ENCODE data around the gene C6. TPM values are rescaled to one million over a fixed set of nuclear protein-coding genes. Genes with fewer than 3 reads are reported as not detected.
"Not testable (repeated sequence)": the region's sequence is repeated elsewhere in the genome, so short reads cannot be mapped to it uniquely, and the experiment has no call there.

Gene C6
- total RNA-seq, 2 experiments from 2014 or later = not detected

DNA sequence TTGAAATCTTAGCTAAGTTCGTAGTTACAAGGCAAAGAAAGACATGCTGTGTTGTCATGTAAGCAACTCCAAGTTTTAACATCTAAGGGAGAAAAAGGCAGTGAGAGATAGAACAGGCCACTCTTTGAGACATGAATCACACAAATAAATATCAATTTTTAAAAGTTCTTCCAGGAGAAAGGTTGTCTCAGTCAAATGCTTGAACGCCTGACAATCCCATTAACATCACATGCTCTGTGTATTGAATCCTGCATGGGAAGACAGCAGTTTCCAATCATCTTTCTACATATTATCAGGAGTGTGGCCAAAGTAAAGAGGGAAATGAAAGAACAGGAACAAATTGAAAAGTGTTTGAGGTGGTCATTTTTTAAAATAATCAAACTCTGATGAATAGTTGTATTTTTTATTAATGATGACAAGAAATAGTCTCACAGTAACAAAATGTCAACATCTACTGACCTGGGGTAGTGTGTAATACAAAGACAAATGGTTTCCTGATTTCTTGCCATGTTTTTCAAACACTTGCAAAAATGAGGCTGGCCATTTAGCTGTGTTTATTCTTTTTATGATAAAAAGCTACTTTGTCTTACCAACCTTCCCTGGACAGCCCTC lies 6.4 kb upstream of the C6 start:
- Mint-ChIP-seq H3K27ac (no peak overlapping the region), H3K9me3 (no peaks in the 10 kb centered on the region), H3K27me3 (no peaks in the 10 kb centered on the region), H3K4me1 (no peaks in the 10 kb centered on the region), H3K4me3 (no peak overlapping the region), H3K36me3 (no peaks in the 10 kb centered on the region)
- DNase-seq (no peak), ATAC-seq (ENCODE audit: low read depth) (no peak)
- POLR2A ChIA-PET = no interaction called here

DNA sequence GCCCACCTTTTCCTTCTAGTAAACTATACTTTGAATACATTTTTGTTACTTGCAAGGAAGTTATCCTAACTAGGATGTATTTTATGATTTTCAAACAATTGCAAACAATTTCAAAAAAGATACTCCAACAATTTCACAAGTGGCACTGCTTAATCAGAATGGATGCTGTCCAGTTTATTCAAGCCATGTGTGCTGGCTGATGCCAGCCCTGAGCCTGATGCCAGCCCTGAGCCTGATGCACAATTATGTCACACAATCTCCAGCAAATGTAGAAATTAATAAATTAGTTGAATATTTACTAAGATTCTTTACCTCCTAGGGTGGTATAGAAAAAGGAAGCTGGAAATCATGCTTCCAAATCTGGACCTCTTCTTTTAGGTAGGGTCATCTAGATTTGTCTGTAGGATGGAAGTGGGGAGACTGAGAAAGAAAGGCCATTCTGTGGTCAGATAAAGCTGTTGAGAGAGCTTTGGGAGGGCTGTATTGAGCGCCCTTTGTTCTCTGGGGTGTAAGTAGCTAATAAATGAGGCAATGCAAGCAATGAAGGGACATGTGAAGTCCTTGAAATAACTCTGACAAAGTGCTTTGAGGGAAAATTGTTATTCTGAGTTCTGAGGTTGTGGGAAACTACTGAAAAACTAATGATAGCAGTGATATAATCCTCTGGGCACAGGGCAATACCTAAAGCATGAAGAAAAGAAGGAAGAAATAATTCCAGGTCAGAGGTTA lies 5.8 kb upstream of the C6 start:
- Mint-ChIP-seq H3K27me3 (no peaks in the 10 kb centered on the region), H3K36me3 (no peaks in the 10 kb centered on the region), H3K4me3 (no peak overlapping the region), H3K27ac (no peak overlapping the region), H3K4me1 (no peaks in the 10 kb centered on the region), H3K9me3 (no peaks in the 10 kb centered on the region)
- DNase-seq (no peak), ATAC-seq (ENCODE audit: low read depth) (no peak)
- POLR2A ChIA-PET = no interaction called here

DNA sequence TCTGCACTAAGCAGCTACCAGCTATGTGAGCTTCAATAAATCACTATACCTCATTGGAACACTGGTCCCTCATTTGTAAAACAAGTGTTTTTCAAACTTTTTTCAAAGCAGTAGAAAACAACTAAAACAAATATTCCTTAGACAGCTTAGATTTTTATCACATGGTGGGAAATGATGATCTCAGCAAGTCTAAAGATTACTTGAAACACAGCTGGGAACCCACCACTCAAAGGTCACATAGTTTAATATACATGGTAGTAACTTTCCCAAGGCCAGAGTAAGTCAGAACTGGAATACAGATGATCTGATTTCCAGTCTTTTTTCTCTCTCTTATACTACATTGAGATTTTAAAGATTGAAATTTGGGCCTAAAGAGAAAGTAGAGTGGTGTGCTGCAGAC lies 850 bp upstream of the C6 start:
- ATAC-seq (ENCODE audit: low read depth) = no peak
- Mint-ChIP-seq H3K27ac (no peak overlapping the region), H3K27me3 (no peaks in the 10 kb centered on the region), H3K9me3 (no peaks in the 10 kb centered on the region), H3K4me3 (no peak overlapping the region), H3K36me3 (no peaks in the 10 kb centered on the region), H3K4me1 (no peaks in the 10 kb centered on the region)
- POLR2A ChIA-PET = no interaction called here
- no peak for DNase-seq

DNA sequence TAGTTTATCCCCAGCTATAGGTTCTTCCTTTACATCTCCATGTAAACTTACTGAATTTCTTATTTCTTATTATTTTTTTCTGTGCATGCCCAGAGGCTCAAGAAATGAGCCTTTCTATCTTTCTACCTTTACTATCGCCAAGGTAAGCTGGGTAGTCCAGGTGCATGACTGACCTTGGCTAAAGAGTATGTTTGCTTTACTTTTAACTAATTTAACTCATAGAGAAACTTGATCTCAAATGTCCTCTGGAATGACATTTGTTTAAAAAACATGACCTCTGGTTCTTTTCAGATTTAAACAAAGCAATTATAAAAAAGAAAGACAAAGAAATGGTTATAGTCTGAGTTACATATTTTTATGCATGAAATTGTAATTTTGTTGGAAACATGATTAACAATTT lies 397 bp downstream of the C6 start:
- Mint-ChIP-seq H3K36me3 (no peaks in the 10 kb centered on the region), H3K27ac (no peak overlapping the region), H3K9me3 (peaks cover 1% of the 10 kb centered on the region), H3K4me3 (no peak overlapping the region), H3K27me3 (no peaks in the 10 kb centered on the region), H3K4me1 (no peaks in the 10 kb centered on the region)
- DNase-seq = no peak
- POLR2A ChIA-PET = no interaction called here
- no peak for ATAC-seq (ENCODE audit: low read depth)

DNA sequence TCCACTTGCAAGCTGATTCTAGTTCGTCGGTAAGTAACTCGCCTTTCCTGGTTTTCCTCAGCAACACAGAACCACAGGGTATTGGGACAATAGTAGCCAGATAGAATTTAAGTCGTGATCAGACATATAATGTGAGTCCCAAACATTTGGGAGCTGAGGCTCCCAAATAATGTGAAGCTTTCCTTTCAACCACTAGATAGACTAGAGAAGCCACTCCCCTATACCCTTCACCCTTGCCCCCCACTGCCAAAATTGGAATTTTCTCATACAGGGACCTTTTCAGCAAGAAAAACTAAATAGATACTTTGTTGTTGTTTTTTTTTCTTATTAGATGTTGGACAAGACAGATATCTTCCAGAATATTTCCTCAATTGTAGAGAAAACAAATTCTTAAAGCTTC lies 1.9 kb downstream of the C6 start:
- ATAC-seq (ENCODE audit: low read depth) = no peak
- Mint-ChIP-seq H3K4me1 (no peaks in the 10 kb centered on the region), H3K27me3 (no peaks in the 10 kb centered on the region), H3K4me3 (no peak overlapping the region), H3K27ac (no peak overlapping the region), H3K36me3 (no peaks in the 10 kb centered on the region), H3K9me3 (peaks cover 1% of the 10 kb centered on the region)
- POLR2A ChIA-PET = no interaction called here
- DNase-seq = no peak

DNA sequence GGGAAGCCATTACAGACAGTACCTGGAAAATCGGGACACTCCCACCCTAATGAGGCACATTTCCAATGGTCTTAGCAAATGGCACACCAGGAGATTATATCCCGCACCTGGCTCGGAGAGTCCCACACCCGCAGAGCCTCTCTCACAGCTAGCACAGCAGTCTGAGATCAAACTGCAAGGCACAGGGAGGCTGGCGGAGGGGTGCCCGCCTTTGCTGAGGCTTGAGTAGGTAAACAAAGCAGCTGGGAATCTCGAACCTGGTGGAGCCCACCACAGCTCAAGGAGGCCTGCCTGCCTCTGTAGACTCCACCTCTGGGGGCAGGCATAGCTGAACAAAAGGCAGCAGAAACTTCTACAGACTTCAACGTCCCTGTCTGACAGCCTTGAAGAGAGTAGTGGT lies 7.9 kb downstream of the C6 start:
- H3K9me3 Mint-ChIP-seq; H3K4me3 Mint-ChIP-seq; H3K27ac Mint-ChIP-seq; DNase-seq; ATAC-seq (ENCODE audit: low read depth); H3K36me3 Mint-ChIP-seq; H3K27me3 Mint-ChIP-seq; POLR2A ChIA-PET; H3K4me1 Mint-ChIP-seq: not testable (repeated sequence)

DNA sequence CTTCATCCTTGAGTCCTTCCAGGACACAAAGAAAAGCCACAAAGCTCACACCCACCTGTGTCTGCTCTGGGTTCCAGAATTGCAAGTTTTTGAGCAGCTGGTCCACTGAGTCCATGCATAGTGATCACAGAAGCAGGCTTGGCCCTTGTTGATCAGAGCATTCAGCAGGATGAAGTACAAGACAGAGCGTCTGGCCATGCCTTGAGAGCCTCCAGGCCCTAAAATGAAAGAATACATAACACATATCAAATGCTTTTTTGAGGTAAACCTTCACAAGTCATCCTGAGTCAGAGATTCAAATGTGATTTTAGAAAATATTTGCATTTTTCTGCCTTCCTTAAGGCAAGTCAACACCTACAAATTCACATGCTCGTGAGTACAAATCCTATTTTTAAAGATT lies 10.3 kb downstream of the C6 start:
- Mint-ChIP-seq H3K27ac (no peak overlapping the region), H3K27me3 (no peaks in the 10 kb centered on the region), H3K9me3 (peaks cover 2% of the 10 kb centered on the region), H3K4me1 (no peaks in the 10 kb centered on the region), H3K36me3 (no peaks in the 10 kb centered on the region), H3K4me3 (no peak overlapping the region)
- POLR2A ChIA-PET = no interaction called here
- ATAC-seq (ENCODE audit: low read depth) (no peak), DNase-seq (no peak)

DNA sequence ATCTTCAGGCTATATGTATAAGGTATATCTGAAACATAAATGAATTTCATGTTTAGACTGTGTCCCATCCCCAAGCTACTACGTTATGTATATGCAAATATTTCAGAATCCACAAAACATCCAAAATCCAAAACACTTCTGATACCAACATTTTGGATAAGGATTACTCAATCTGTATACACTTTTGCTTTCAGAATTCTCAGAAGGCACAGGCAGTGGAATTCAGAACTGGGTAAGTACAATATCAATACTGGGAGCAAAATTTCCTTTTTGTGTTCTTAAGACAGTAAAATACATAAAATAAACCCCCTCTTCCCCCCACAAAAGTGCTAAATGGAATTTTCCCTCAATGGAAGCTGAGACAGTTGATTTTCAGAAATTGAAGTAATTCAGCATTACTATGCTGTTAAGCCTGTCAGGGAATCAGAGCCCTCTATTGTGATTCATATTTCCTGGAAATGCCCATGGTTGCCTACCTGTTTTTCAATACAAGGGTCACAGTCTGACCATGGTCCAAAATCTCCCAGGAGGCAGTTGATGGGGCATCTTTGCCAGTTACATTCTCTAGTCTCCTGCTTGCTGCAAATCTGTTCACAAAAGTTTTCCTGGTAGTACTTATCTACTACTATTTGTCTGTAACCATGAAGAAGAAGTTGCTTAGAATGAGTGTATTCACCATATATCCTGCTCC lies 12.1 kb downstream of the C6 start:
- H3K36me3 Mint-ChIP-seq = no peaks in the 10 kb centered on the region
- H3K9me3 Mint-ChIP-seq = peaks cover 2% of the 10 kb centered on the region
- H3K27me3 Mint-ChIP-seq = no peaks in the 10 kb centered on the region
- no peak overlapping the region for H3K4me3 Mint-ChIP-seq
- H3K27ac Mint-ChIP-seq = no peak overlapping the region
- no peaks in the 10 kb centered on the region for H3K4me1 Mint-ChIP-seq
- POLR2A ChIA-PET = no interaction called here
- no peak for ATAC-seq (ENCODE audit: low read depth)
- DNase-seq = no peak

DNA sequence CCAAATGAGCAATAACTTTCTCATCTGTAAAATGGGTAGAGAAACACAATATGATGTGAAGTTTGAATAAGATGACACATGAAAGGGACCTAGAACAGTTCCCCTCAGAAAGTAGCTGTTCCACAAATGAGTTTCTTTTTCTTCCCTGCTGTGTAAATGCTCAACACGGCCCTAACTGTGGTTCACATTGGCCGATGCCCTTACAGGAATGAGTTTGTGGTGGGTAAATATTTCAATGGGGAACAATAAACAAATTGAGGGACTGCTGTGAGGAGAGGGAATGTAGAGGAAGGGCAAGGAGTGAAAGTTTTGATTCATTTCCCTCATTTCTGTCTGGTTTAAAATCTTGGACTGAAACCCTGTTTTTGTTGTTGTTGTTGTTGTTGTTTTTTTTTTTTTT lies 12.8 kb downstream of the C6 start:
- H3K27me3 Mint-ChIP-seq = no peaks in the 10 kb centered on the region
- ATAC-seq (ENCODE audit: low read depth) = no peak
- H3K9me3 Mint-ChIP-seq = peaks cover 2% of the 10 kb centered on the region
- H3K36me3 Mint-ChIP-seq = no peaks in the 10 kb centered on the region
- H3K4me1 Mint-ChIP-seq = no peaks in the 10 kb centered on the region
- DNase-seq = no peak
- POLR2A ChIA-PET = no interaction called here
- H3K4me3 Mint-ChIP-seq = no peak overlapping the region
- no peak overlapping the region for H3K27ac Mint-ChIP-seq

DNA sequence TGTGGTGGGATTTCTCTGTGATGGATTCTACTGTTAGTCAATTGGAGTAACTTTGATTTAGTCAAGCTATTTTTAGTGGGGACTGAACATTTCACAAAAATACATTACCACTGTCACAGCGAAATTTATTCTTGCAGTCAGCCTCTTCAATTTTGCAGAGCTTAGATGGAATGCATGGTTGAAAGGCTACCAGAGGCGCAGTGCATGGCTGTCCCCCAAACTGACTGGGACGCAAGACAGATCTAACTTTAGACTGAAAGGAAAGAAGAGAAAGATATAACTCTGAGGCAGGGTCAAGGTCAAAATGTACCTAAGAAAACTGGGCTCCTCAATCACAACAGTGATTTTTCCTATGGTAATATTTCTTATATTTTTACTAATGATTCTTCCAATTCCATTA lies 13.7 kb downstream of the C6 start:
- no peaks in the 10 kb centered on the region for H3K36me3 Mint-ChIP-seq

DNA sequence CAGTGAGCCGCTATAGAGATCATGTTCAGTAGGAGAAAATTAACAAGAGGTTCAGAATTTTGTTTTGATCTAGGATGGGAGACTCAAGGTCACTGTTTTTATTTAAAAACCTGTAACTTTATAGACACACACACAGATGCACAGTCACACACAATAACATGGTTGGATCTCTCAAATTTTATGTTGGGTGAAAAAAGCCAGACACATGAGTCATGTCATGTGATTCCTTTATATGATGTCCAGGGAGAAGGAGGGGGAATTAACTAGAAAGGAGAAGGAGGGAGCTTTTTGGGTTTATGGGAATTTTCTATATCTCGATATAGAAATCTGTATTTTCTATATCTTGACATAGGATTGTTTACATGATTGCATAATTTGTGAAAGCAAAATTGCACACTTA lies 17.1 kb downstream of the C6 start:
- Mint-ChIP-seq H3K36me3 (no peaks in the 10 kb centered on the region), H3K9me3 (no peaks in the 10 kb centered on the region), H3K4me1 (no peaks in the 10 kb centered on the region), H3K4me3 (no peak overlapping the region), H3K27me3 (peaks cover 3% of the 10 kb centered on the region), H3K27ac (no peak overlapping the region)
- DNase-seq (no peak), ATAC-seq (ENCODE audit: low read depth) (no peak)
- POLR2A ChIA-PET = no interaction called here

More for the DNA sequence above, 13.7 kb downstream of the C6 start:
- Mint-ChIP-seq H3K9me3 (peaks cover 2% of the 10 kb centered on the region), H3K27me3 (no peaks in the 10 kb centered on the region), H3K27ac (no peak overlapping the region), H3K4me3 (no peak overlapping the region), H3K4me1 (no peaks in the 10 kb centered on the region)
- no peak for DNase-seq
- ATAC-seq (ENCODE audit: low read depth) = no peak
- POLR2A ChIA-PET = no interaction called here

DNA sequence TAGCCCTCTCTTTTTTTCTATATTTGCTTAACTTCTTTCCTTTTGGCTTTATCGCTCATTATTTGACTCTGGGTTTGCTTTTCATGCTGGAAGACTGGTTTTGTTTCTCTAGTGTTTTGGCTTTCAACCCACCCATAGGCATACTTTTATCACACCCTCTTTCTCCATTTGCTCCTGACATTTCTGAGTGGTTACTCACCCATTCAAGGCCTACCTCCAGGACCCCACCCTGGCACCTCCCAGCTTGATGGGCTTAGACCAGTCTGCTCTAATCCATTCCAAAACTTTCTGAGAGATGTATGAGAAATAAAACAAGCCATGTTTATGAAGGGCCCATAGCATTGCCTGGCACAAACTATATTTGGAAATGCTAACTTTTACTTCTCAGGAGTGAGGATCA lies 18.1 kb downstream of the C6 start:
- H3K27me3 Mint-ChIP-seq = peaks cover 3% of the 10 kb centered on the region
- ATAC-seq (ENCODE audit: low read depth) (no peak), DNase-seq (no peak)
- POLR2A ChIA-PET = no interaction called here
- H3K36me3 Mint-ChIP-seq = no peaks in the 10 kb centered on the region
- no peaks in the 10 kb centered on the region for H3K4me1 Mint-ChIP-seq
- no peaks in the 10 kb centered on the region for H3K9me3 Mint-ChIP-seq
- no peak overlapping the region for H3K4me3 Mint-ChIP-seq
- H3K27ac Mint-ChIP-seq = no peak overlapping the region

DNA sequence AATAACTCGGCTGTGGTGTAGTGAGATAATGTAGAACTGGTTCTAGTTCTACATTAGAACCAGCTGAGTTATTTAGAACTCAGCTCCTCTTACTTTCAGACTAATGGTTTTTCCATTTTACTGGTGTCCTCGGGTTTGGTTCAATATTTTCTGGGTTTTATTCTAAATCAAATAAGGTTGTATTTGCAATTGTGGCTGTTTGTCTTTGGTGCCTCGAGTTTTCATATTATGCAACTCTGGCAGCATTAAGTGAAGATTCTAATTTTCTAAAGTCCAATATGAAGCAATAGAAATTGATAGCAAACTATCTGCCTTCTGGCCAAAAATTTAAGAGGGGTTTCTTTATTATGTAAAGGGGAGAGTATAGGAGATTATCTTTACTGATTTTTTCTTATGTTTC lies 19.0 kb downstream of the C6 start:
- no peak for DNase-seq
- H3K27ac Mint-ChIP-seq = no peak overlapping the region
- POLR2A ChIA-PET = interaction anchor here (0.6 kb wide), 1 partner anchor 1236 kb away, joined by 4 read pairs; no protein-coding TSS in a partner anchor
- H3K27me3 Mint-ChIP-seq = peaks cover 3% of the 10 kb centered on the region
- H3K4me1 Mint-ChIP-seq = no peaks in the 10 kb centered on the region
- H3K36me3 Mint-ChIP-seq = no peaks in the 10 kb centered on the region
- H3K9me3 Mint-ChIP-seq = no peaks in the 10 kb centered on the region
- no peak overlapping the region for H3K4me3 Mint-ChIP-seq
- no peak for ATAC-seq (ENCODE audit: low read depth)
